Esophagus squamous epithelium (tissue), 5 donors: ENCODE measurements around the gene LMOD1. TPM values are rescaled to one million over a fixed set of nuclear protein-coding genes. Genes with fewer than 3 reads are reported as not detected.

ENCODE experiments used
- DNase-seq: peaks from one replicate; lab custom pipeline; 2025; lab: John Stamatoyannopoulos, UW
- H3K27ac ChIP-seq, 4 donors: fragments of 200-600 bp; sonication (generic); one replicate each; pipeline ENCODE4 v1.5.1; 2016 to 2019; ENCODE audit warnings: mild to moderate bottlenecking in 1 of 4
- H3K27me3 ChIP-seq, 4 donors: fragments of 200-600 bp; sonication (generic); 1 replicate in 3 of 4; 2 replicates in 1 of 4; pipeline versions ENCODE4 v1.5.1 to v1.6.0; 2017 to 2021; ENCODE audit warnings: antibody characterized with exemption in 1 of 4
- H3K36me3 ChIP-seq, 3 donors: fragments of 200-600 bp; sonication (generic); one replicate each; pipeline ENCODE4 v1.5.1; 2016 to 2019
- H3K4me1 ChIP-seq, 3 donors: fragments of 200-600 bp; sonication (generic); one replicate each; pipeline ENCODE4 v1.5.1; 2017 to 2019
- H3K4me3 ChIP-seq, 4 donors: fragments of 200-600 bp; sonication (generic); 1 replicate in 3 of 4; 2 replicates in 1 of 4; pipeline ENCODE4 v1.5.1; 2016 to 2019; ENCODE audit warnings: mild to moderate bottlenecking in 2 of 4, moderate library complexity in 1 of 4
- H3K9me3 ChIP-seq, 3 donors: fragments of 200-600 bp; sonication (generic); one replicate each; pipeline ENCODE4 v1.5.1; 2016 to 2019
- POLR2A ChIP-seq, 4 donors: fragments of 450-650 bp; IDR thresholded peaks; one replicate each; pipeline ENCODE4 v1.6.1; 2017; ENCODE audit warnings: antibody characterized with exemption in 4 of 4, mild to moderate bottlenecking in 4 of 4, moderate library complexity in 3 of 4
- WGBS, 2 donors: methylation state at CpG; one replicate each; pipeline ENCODE4 v1.1.5; 2018; 5-methylcytosine and 5-hydroxymethylcytosine counted together
- intact Hi-C: fragments of 100-400 bp; cut with DNase I; formaldehyde crosslinking; loops from one replicate; pipeline ENCODE4 v1.15.0; 2022
- total RNA-seq, 4 donors: library from RNA; depleted of rRNA; stranded (reverse); fragments of >200 nt; gene quantifications; one replicate each; pipeline ENCODE4 v1.1.0, GENCODE V29; 2016
- TF ChIP-seq, protein P1 (sequence below), 6 experiments: fragments of 450-650 bp in 4 of 6; fragments of 200-600 bp in 2 of 6; sonication (generic) in 2 of 6; IDR thresholded peaks; one replicate each; pipeline ENCODE4 v1.5.1; 2016 to 2019; ENCODE audit warnings: antibody characterized with exemption in 6 of 6, mild to moderate bottlenecking in 4 of 6, moderate library complexity in 4 of 6
- donor health status: DM: yes; HTN: yes; CAD: no.

The LMOD1 gene
- total RNA-seq, 4 donors from 2014 or later, result 8.3 to 157 (median 38.6) TPM

- Histone ChIP-seq H3K4me1 (peaks cover 9 to 90% (median 31%) of the 10 kb centered on the region in 3 donors), H3K27me3 (no peaks in the 10 kb centered on the region), H3K9me3 (no peaks in the 10 kb centered on the region), H3K27ac (peak overlapping the region; percentile 27 to 91 (median 78)), H3K4me3 (peak overlapping the region in 1 of 4 donors; percentile 11), H3K36me3 (no peaks in the 10 kb centered on the region)
- intact Hi-C loops, result no loop called here
- WGBS, 2 donors, result 73 to 79% methylated on average over 13 to 14 of the region's 14 CpGs
- TF ChIP-seq, protein P1, sequence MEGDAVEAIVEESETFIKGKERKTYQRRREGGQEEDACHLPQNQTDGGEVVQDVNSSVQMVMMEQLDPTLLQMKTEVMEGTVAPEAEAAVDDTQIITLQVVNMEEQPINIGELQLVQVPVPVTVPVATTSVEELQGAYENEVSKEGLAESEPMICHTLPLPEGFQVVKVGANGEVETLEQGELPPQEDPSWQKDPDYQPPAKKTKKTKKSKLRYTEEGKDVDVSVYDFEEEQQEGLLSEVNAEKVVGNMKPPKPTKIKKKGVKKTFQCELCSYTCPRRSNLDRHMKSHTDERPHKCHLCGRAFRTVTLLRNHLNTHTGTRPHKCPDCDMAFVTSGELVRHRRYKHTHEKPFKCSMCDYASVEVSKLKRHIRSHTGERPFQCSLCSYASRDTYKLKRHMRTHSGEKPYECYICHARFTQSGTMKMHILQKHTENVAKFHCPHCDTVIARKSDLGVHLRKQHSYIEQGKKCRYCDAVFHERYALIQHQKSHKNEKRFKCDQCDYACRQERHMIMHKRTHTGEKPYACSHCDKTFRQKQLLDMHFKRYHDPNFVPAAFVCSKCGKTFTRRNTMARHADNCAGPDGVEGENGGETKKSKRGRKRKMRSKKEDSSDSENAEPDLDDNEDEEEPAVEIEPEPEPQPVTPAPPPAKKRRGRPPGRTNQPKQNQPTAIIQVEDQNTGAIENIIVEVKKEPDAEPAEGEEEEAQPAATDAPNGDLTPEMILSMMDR (IDR thresholded peaks at IDR 0.05), result no peak
- no peak for TF ChIP-seq POLR2A (IDR thresholded peaks at IDR 0.05)
- DNase-seq, result no peak
Measured at GRCh38 chr1:201914456-201915235, 31.7 kb downstream of the LMOD1 start.

DNA sequence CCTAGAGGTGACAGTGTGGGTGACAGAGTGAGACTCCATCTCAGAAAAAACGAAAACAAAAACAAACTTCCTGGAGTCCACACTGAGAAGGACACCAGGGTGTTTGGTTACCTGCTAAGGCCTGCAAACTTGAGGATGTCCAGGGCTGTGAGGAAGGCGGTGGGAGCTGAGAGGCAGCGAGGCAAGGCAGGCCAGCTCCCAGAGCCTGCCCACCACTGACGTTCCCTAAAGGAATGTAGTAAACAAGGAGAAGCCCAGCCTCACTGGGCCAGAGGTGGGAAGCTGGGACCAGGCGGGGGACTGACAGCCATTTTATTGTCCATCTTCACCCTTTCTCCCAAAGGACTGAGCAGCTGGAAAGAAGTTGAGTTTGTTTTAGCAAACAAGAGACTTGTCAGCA is 33.5 kb downstream of the LMOD1 start:
- no peak for DNase-seq
- Histone ChIP-seq H3K4me1 (peaks cover 9 to 90% (median 19%) of the 10 kb centered on the region in 3 donors), H3K4me3 (no peak overlapping the region), H3K27ac (peak overlapping the region; percentile 36 to 91 (median 78)), H3K36me3 (no peaks in the 10 kb centered on the region), H3K27me3 (no peaks in the 10 kb centered on the region), H3K9me3 (no peaks in the 10 kb centered on the region)
- 67 to 76% methylated on average over 5 of the region's 5 CpGs for WGBS, 2 donors
- TF ChIP-seq, protein P1 (IDR thresholded peaks at IDR 0.05), result no peak
- TF ChIP-seq POLR2A (IDR thresholded peaks at IDR 0.05), result no peak
- intact Hi-C loops, result no loop called here

- intact Hi-C loops, result no loop called here
- H3K9me3 ChIP-seq, result no peaks in the 10 kb centered on the region
- no peak for DNase-seq
- WGBS, 2 donors, result 71 to 78% methylated on average over 3 to 4 of the region's 4 CpGs
- H3K27ac ChIP-seq, result peak overlapping the region; percentile 36 to 91 (median 78)
- no peak overlapping the region for H3K4me3 ChIP-seq
- H3K4me1 ChIP-seq, result peaks cover 6 to 88% (median 16%) of the 10 kb centered on the region in 3 donors
- no peaks in the 10 kb centered on the region for H3K27me3 ChIP-seq
- no peaks in the 10 kb centered on the region for H3K36me3 ChIP-seq
- no peak for TF ChIP-seq POLR2A (IDR thresholded peaks at IDR 0.05)
- TF ChIP-seq, protein P1 (IDR thresholded peaks at IDR 0.05), result no peak
Measured at GRCh38 chr1:201911826-201912571, 34.3 kb downstream of the LMOD1 start.

DNA sequence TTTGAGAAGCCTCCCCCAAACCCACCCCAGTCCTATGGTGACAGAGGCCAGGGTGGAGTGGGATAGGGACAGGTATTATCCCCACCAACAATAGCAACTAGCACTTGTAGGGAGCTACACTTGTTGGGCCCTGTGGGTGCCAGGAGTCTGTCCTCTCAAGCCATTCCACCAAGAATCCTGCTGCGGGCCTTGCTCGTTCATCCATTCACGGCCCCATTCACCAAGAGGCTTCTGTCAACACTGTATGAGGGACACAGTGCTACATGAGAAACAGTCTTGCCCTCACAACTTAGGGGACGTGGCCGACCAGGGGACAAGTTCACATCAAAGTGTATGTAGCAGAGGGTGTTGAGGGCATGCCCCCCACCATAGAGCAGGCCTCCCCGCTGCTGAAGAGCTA is 38.7 kb downstream of the LMOD1 start:
- Histone ChIP-seq H3K27ac (peak overlapping the region; percentile 55 to 91 (median 88)), H3K9me3 (no peaks in the 10 kb centered on the region), H3K4me1 (peaks cover 3 to 88% (median 45%) of the 10 kb centered on the region in 3 donors), H3K27me3 (no peaks in the 10 kb centered on the region), H3K36me3 (no peaks in the 10 kb centered on the region), H3K4me3 (no peak overlapping the region)
- intact Hi-C loops, result no loop called here
- no peak for DNase-seq
- TF ChIP-seq POLR2A (IDR thresholded peaks at IDR 0.05), result no peak
- TF ChIP-seq, protein P1 (IDR thresholded peaks at IDR 0.05), result no peak
- WGBS, 2 donors, result 63 to 100% methylated on average over 4 to 5 of the region's 6 CpGs

DNA sequence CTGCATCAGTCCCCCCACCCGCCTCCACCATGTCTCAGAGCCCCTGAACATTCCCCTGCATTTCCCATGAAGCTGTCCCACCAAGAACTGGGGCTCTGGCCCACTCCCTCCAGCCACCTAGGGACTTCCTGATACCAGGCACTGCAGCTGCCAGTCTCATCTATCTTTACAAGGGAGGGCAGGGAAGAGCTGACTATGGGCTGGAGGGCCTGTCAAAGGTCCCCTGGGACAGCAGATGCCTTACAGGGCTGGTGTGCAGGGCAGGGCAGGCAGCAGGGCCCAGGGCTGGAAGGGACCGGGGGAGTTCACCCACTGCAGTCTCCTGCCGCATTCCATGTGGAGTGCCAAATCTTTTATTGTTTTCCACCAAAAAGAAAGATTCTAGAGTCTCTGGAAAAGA is 40.0 kb downstream of the LMOD1 start:
- Histone ChIP-seq H3K4me3 (no peak overlapping the region), H3K27me3 (no peaks in the 10 kb centered on the region), H3K4me1 (peaks cover 5 to 79% (median 45%) of the 10 kb centered on the region in 3 donors), H3K9me3 (no peaks in the 10 kb centered on the region), H3K36me3 (no peaks in the 10 kb centered on the region), H3K27ac (peak overlapping the region; percentile 67 to 91 (median 88))
- no peak for DNase-seq
- 67 to 91% methylated on average over 3 of the region's 3 CpGs for WGBS, 2 donors
- TF ChIP-seq POLR2A (IDR thresholded peaks at IDR 0.05), result no peak
- TF ChIP-seq, protein P1 (IDR thresholded peaks at IDR 0.05), result no peak
- intact Hi-C loops, result no loop called here
